ENCODE results near the gene BLNK. TPM values are rescaled to one million over a fixed set of nuclear protein-coding genes. Genes with fewer than 3 reads are reported as not detected.
"Not testable (repeated sequence)": the region's sequence is repeated elsewhere in the genome, so short reads cannot be mapped to it uniquely, and the experiment has no call there.

The BLNK gene
- total RNA-seq, 3 donors from 2014 or later (not counting 1 experiment from before 2014, with no cell fraction given): 0.66 to 4.0 (median 1.5) TPM

DNA sequence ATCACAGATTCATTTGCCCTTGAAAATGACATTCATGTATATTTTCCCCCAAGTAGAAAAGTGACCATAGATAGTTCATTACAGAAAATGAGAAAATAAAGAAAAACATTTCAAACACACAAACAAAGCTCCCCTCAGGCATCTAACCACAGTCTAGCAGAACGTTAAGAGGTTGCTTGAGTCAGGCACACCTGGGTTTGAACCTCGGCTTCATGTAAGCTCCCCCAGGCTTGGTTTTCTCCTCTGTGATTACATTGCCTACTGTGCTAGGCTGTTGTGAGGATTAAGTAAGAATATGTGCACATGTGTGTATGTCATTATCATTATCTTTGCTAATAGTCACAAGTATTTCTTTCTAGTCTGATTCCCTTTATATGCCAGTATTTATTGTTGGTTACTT lies 42.0 kb upstream of the BLNK start:
- H3K9me3 Mint-ChIP-seq: no peaks in the 10 kb centered on the region
- TF ChIP-seq, protein P1, sequence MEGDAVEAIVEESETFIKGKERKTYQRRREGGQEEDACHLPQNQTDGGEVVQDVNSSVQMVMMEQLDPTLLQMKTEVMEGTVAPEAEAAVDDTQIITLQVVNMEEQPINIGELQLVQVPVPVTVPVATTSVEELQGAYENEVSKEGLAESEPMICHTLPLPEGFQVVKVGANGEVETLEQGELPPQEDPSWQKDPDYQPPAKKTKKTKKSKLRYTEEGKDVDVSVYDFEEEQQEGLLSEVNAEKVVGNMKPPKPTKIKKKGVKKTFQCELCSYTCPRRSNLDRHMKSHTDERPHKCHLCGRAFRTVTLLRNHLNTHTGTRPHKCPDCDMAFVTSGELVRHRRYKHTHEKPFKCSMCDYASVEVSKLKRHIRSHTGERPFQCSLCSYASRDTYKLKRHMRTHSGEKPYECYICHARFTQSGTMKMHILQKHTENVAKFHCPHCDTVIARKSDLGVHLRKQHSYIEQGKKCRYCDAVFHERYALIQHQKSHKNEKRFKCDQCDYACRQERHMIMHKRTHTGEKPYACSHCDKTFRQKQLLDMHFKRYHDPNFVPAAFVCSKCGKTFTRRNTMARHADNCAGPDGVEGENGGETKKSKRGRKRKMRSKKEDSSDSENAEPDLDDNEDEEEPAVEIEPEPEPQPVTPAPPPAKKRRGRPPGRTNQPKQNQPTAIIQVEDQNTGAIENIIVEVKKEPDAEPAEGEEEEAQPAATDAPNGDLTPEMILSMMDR (IDR thresholded peaks at IDR 0.05): no peak
- no peak overlapping the region for H3K27ac ChIP-seq (ENCODE audit: low read length)
- H3K4me1 ChIP-seq (ENCODE audit: control insufficient read depth, insufficient read depth, low read length): no peaks in the 10 kb centered on the region
- no peak for DNase-seq
- no peaks in the 10 kb centered on the region for H3K4me1 Mint-ChIP-seq
- no peaks in the 10 kb centered on the region for H3K36me3 Mint-ChIP-seq
- no peaks in the 10 kb centered on the region for H3K9me3 ChIP-seq (ENCODE audit: control insufficient read depth, insufficient read depth, low read length)
- no peaks in the 10 kb centered on the region for H3K27me3 ChIP-seq (ENCODE audit: control insufficient read depth, insufficient read depth, low read length)
- whole genome bisulfite sequencing (ENCODE audit: insufficient coverage): 13% methylated on average over 2 of the region's 2 CpGs
- H3K4me3 Mint-ChIP-seq: no peak overlapping the region
- intact Hi-C loops (cut with micrococcal nuclease): no loop called here
- no peaks in the 10 kb centered on the region for H3K36me3 ChIP-seq (ENCODE audit: control insufficient read depth, insufficient read depth, low read length)
- H3K27me3 Mint-ChIP-seq (ENCODE audit: low read depth in 2 of 2): peaks cover 20 to 31% of the 10 kb centered on the region in 2 donors
- H3K4me3 ChIP-seq (ENCODE audit: low read length): no peak overlapping the region
- no peak for ATAC-seq
- no peak overlapping the region for H3K27ac Mint-ChIP-seq

GRCh38 chr10:96311180-96311715 lies 39.9 kb upstream of the BLNK start:
- 100% methylated on average over 1 of the region's 3 CpGs for WGBS (ENCODE audit: insufficient coverage)
- no peaks in the 10 kb centered on the region for H3K4me1 Mint-ChIP-seq
- H3K9me3 Mint-ChIP-seq: no peaks in the 10 kb centered on the region
- Histone ChIP-seq H3K27ac (ENCODE audit: low read length) (no peak overlapping the region), H3K36me3 (ENCODE audit: control insufficient read depth, insufficient read depth, low read length) (no peaks in the 10 kb centered on the region), H3K4me3 (ENCODE audit: low read length) (no peak overlapping the region), H3K27me3 (ENCODE audit: control insufficient read depth, insufficient read depth, low read length) (no peaks in the 10 kb centered on the region), H3K4me1 (ENCODE audit: control insufficient read depth, insufficient read depth, low read length) (no peaks in the 10 kb centered on the region), H3K9me3 (ENCODE audit: control insufficient read depth, insufficient read depth, low read length) (no peaks in the 10 kb centered on the region)
- DNase-seq (no peak), ATAC-seq (no peak)
- no peak overlapping the region for H3K4me3 Mint-ChIP-seq
- TF ChIP-seq, protein P1 (IDR thresholded peaks at IDR 0.05): no peak
- no peak overlapping the region for H3K27ac Mint-ChIP-seq
- intact Hi-C loops (cut with micrococcal nuclease): no loop called here
- no peaks in the 10 kb centered on the region for H3K36me3 Mint-ChIP-seq
- H3K27me3 Mint-ChIP-seq (ENCODE audit: low read depth in 2 of 2): peaks cover 24 to 33% of the 10 kb centered on the region in 2 donors

GRCh38 chr10:96310321-96310669 lies 38.9 kb upstream of the BLNK start:
- no peak for DNase-seq
- intact Hi-C loops (cut with micrococcal nuclease): no loop called here
- Histone ChIP-seq H3K4me3 (ENCODE audit: low read length) (no peak overlapping the region), H3K27me3 (ENCODE audit: control insufficient read depth, insufficient read depth, low read length) (no peaks in the 10 kb centered on the region), H3K9me3 (ENCODE audit: control insufficient read depth, insufficient read depth, low read length) (no peaks in the 10 kb centered on the region), H3K27ac (ENCODE audit: low read length) (no peak overlapping the region), H3K4me1 (ENCODE audit: control insufficient read depth, insufficient read depth, low read length) (no peaks in the 10 kb centered on the region), H3K36me3 (ENCODE audit: control insufficient read depth, insufficient read depth, low read length) (no peaks in the 10 kb centered on the region)
- H3K27ac Mint-ChIP-seq: no peak overlapping the region
- no peaks in the 10 kb centered on the region for H3K9me3 Mint-ChIP-seq
- 60% methylated on average over 1 of the region's 1 CpG for WGBS (ENCODE audit: insufficient coverage)
- H3K27me3 Mint-ChIP-seq (ENCODE audit: low read depth in 2 of 2): peaks cover 21 to 31% of the 10 kb centered on the region in 2 donors
- H3K4me1 Mint-ChIP-seq: no peaks in the 10 kb centered on the region
- no peak overlapping the region for H3K4me3 Mint-ChIP-seq
- no peak for ATAC-seq
- TF ChIP-seq, protein P1 (IDR thresholded peaks at IDR 0.05): no peak
- no peaks in the 10 kb centered on the region for H3K36me3 Mint-ChIP-seq

- Histone ChIP-seq H3K36me3 (ENCODE audit: control insufficient read depth, insufficient read depth, low read length) (no peaks in the 10 kb centered on the region), H3K9me3 (ENCODE audit: control insufficient read depth, insufficient read depth, low read length) (no peaks in the 10 kb centered on the region), H3K27me3 (ENCODE audit: control insufficient read depth, insufficient read depth, low read length) (no peaks in the 10 kb centered on the region), H3K4me1 (ENCODE audit: control insufficient read depth, insufficient read depth, low read length) (no peaks in the 10 kb centered on the region), H3K4me3 (ENCODE audit: low read length) (no peak overlapping the region), H3K27ac (ENCODE audit: low read length) (no peak overlapping the region)
- DNase-seq (no peak), ATAC-seq (no peak)
- no peaks in the 10 kb centered on the region for H3K4me1 Mint-ChIP-seq
- no peaks in the 10 kb centered on the region for H3K36me3 Mint-ChIP-seq
- H3K4me3 Mint-ChIP-seq: no peak overlapping the region
- no peak overlapping the region for H3K27ac Mint-ChIP-seq
- peaks cover 19 to 26% of the 10 kb centered on the region in 2 donors for H3K27me3 Mint-ChIP-seq (ENCODE audit: low read depth in 2 of 2)
- WGBS (ENCODE audit: insufficient coverage): 77% methylated on average over 3 of the region's 3 CpGs
- intact Hi-C loops (cut with micrococcal nuclease): no loop called here
- TF ChIP-seq, protein P1 (IDR thresholded peaks at IDR 0.05): no peak
- H3K9me3 Mint-ChIP-seq: no peaks in the 10 kb centered on the region
Measured at GRCh38 chr10:96309628-96310320, 38.4 kb upstream of the BLNK start.

DNA sequence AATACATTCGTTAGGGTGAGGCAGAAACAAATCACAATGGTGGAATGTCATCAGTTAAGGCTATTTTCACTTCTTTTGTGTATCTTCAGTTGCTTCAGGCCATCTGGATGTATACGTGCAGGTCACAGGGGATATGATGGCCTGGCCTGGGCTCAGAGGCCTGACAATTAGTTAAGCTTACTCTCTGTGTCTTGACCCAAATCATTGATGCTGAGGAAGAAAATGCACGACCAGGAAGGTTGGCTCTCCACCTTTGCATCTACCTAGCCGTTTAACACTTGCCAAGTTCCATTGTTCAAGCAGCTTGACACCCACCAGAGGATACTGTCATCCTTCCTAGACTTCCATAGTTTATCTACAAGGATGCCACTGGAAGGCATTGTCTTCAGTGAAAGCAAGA lies 37.5 kb upstream of the BLNK start:
- WGBS (ENCODE audit: insufficient coverage): 58% methylated on average over 4 of the region's 4 CpGs
- H3K27me3 ChIP-seq (ENCODE audit: control insufficient read depth, insufficient read depth, low read length); H3K27ac Mint-ChIP-seq; ATAC-seq; H3K4me1 Mint-ChIP-seq; H3K36me3 Mint-ChIP-seq; intact Hi-C loops (cut with micrococcal nuclease); H3K9me3 Mint-ChIP-seq; DNase-seq; H3K4me3 Mint-ChIP-seq; H3K27ac ChIP-seq (ENCODE audit: low read length); H3K4me3 ChIP-seq (ENCODE audit: low read length); H3K9me3 ChIP-seq (ENCODE audit: control insufficient read depth, insufficient read depth, low read length); H3K4me1 ChIP-seq (ENCODE audit: control insufficient read depth, insufficient read depth, low read length); H3K36me3 ChIP-seq (ENCODE audit: control insufficient read depth, insufficient read depth, low read length): not testable (repeated sequence)
- peaks cover 19 to 23% of the 10 kb centered on the region in 2 donors for H3K27me3 Mint-ChIP-seq (ENCODE audit: low read depth in 2 of 2)
